Common myeloid progenitor, CD34-positive (primary cell): ENCODE results near the gene PDE4D.
A peak's percentile ranks its signal among the peaks of the same experiment; 100 is the strongest.

Experiments
- CTCF ChIA-PET: fragments of 350-600 bp; sonication (Branson Sonifier 250); formaldehyde crosslinking; loops from one replicate; lab custom pipeline; 2021; ENCODE audit warnings: antibody characterized with exemption; lab: Charles Lee
- POLR2A ChIA-PET: fragments of 350-600 bp; sonication (Branson Sonifier 250); formaldehyde crosslinking; loops from one replicate; lab custom pipeline; 2021; ENCODE audit warnings: antibody characterized with exemption; lab: Charles Lee
- DNase-seq, 3 donors: peaks; one replicate each; pipeline versions ENCODE4 v3.0.0 to v3.0.0-alpha.2; 2013
- H3K27ac ChIP-seq, 2 experiments: 1 replicate in 1 of 2; 2 replicates in 1 of 2; pipeline ENCODE4 v1.7.0; 2013; ENCODE audit warnings: inconsistent platforms in 2 of 2, low read length in 2 of 2, mild to moderate bottlenecking in 2 of 2, low read depth in 1 of 2, moderate library complexity in 1 of 2; ENCODE audit not compliant: severe bottlenecking in 2 of 2, insufficient read depth in 1 of 2, poor library complexity in 1 of 2
- H3K27me3 ChIP-seq, 5 experiments: replicated peaks in 2 of 5; 1 replicate in 3 of 5; 2 replicates in 2 of 5; pipeline versions ENCODE4 v1.6.1 to v1.7.0; 2013; ENCODE audit warnings: low read length in 4 of 5, mild to moderate bottlenecking in 2 of 5, moderate library complexity in 2 of 5, inconsistent platforms in 1 of 5; ENCODE audit not compliant: insufficient read depth in 5 of 5, control insufficient read depth in 4 of 5
- H3K36me3 ChIP-seq, 4 experiments: 1 replicate in 2 of 4; 2 replicates in 2 of 4; pipeline versions ENCODE4 v1.6.1 to v1.7.0; 2013; ENCODE audit warnings: low read length in 3 of 4, control low read depth in 1 of 4, mild to moderate bottlenecking in 1 of 4; ENCODE audit not compliant: control insufficient read depth in 4 of 4, insufficient read depth in 4 of 4
- H3K4me1 ChIP-seq, 4 experiments: 1 replicate in 3 of 4; 2 replicates in 1 of 4; pipeline versions ENCODE4 v1.6.1 to v1.7.1; 2013; ENCODE audit warnings: low read length in 3 of 4, mild to moderate bottlenecking in 3 of 4, control low read depth in 1 of 4, inconsistent platforms in 1 of 4, moderate library complexity in 1 of 4; ENCODE audit not compliant: control insufficient read depth in 4 of 4, insufficient read depth in 4 of 4; ENCODE audit errors: control extremely low read depth in 1 of 4
- H3K4me3 ChIP-seq, 7 experiments: 1 replicate in 4 of 7; 2 replicates in 3 of 7; pipeline versions ENCODE4 v1.5.1 to v1.7.0; 2013; ENCODE audit warnings: mild to moderate bottlenecking in 7 of 7, low read length in 6 of 7, moderate library complexity in 6 of 7, inconsistent platforms in 2 of 7, low read depth in 2 of 7, control low read depth in 1 of 7; ENCODE audit not compliant: insufficient read depth in 4 of 7, control insufficient read depth in 1 of 7; ENCODE audit errors: extremely low read depth in 1 of 7
- H3K9me3 ChIP-seq, 5 experiments: 1 replicate in 4 of 5; 2 replicates in 1 of 5; pipeline versions ENCODE4 v1.6.1 to v1.7.1; 2013; ENCODE audit warnings: low read length in 4 of 5, mild to moderate bottlenecking in 2 of 5, inconsistent platforms in 1 of 5, low read depth in 1 of 5, moderate library complexity in 1 of 5; ENCODE audit not compliant: control insufficient read depth in 4 of 5, insufficient read depth in 2 of 5; ENCODE audit errors: control extremely low read depth in 1 of 5
- WGBS: methylation state at CpG from one replicate; pipeline ENCODE4 v1.1.5; 2013; ENCODE audit not compliant: insufficient coverage; 5-methylcytosine and 5-hydroxymethylcytosine counted together

The PDE4D gene

GRCh38 chr5:59357381-59357977 lies 536.0 kb downstream of the PDE4D start:
- Histone ChIP-seq H3K27ac (no peak overlapping the region), H3K36me3 (no peaks in the 10 kb centered on the region), H3K4me3 (no peak overlapping the region), H3K9me3 (no peaks in the 10 kb centered on the region), H3K4me1 (no peaks in the 10 kb centered on the region), H3K27me3 (no peaks in the 10 kb centered on the region)
- CTCF ChIA-PET, result interaction anchor here (0.8 to 5.9 kb wide), 6 partner anchors 9 to 169 kb away, joined by 3 to 44 read pairs (median 4); no protein-coding TSS in a partner anchor
- 99% methylated on average over 7 of the region's 8 CpGs for WGBS
- POLR2A ChIA-PET, result no interaction called here
- DNase-seq, result no peak

- H3K27ac ChIP-seq, result no peak overlapping the region
- CTCF ChIA-PET, result interaction anchor here (1.2 to 5.9 kb wide), 3 partner anchors 10 to 169 kb away, joined by 3 to 44 read pairs (median 4); no protein-coding TSS in a partner anchor
- no peaks in the 10 kb centered on the region for H3K36me3 ChIP-seq
- H3K27me3 ChIP-seq, result no peaks in the 10 kb centered on the region
- no peak overlapping the region for H3K4me3 ChIP-seq
- 87% methylated on average over 8 of the region's 12 CpGs for WGBS
- POLR2A ChIA-PET, result no interaction called here
- no peak for DNase-seq
- no peaks in the 10 kb centered on the region for H3K4me1 ChIP-seq
- H3K9me3 ChIP-seq, result no peaks in the 10 kb centered on the region
Observed at GRCh38 chr5:59356813-59357380, 536.6 kb downstream of the PDE4D start.

- no peaks in the 10 kb centered on the region for H3K36me3 ChIP-seq
- CTCF ChIA-PET, result interaction anchor here (0.8 to 5.9 kb wide), 3 partner anchors 12 to 118 kb away, joined by 3 to 44 read pairs (median 3); no protein-coding TSS in a partner anchor
- no peaks in the 10 kb centered on the region for H3K9me3 ChIP-seq
- H3K27ac ChIP-seq, result no peak overlapping the region
- WGBS, result no CpG with 5 or more reads among the region's 1 CpG
- H3K4me1 ChIP-seq, result no peaks in the 10 kb centered on the region
- POLR2A ChIA-PET, result no interaction called here
- DNase-seq, result peak in 2 of 3 donors; percentile 46 to 57
- H3K4me3 ChIP-seq, result no peak overlapping the region
- no peaks in the 10 kb centered on the region for H3K27me3 ChIP-seq
Observed at GRCh38 chr5:59354811-59355210, 538.7 kb downstream of the PDE4D start.

GRCh38 chr5:59354274-59354673 lies 539.3 kb downstream of the PDE4D start:
- DNase-seq, result no peak
- H3K36me3 ChIP-seq, result no peaks in the 10 kb centered on the region
- no peaks in the 10 kb centered on the region for H3K27me3 ChIP-seq
- no peaks in the 10 kb centered on the region for H3K4me1 ChIP-seq
- H3K27ac ChIP-seq, result no peak overlapping the region
- ChIA-PET CTCF (interaction anchor here (5.9 kb wide), 1 partner anchor 12 kb away, joined by 44 read pairs; no protein-coding TSS in a partner anchor), POLR2A (no interaction called here)
- WGBS, result no CpG with 5 or more reads among the region's 5 CpGs
- no peaks in the 10 kb centered on the region for H3K9me3 ChIP-seq
- H3K4me3 ChIP-seq, result no peak overlapping the region

GRCh38 chr5:59351076-59351794 lies 542.3 kb downstream of the PDE4D start:
- DNase-seq, result no peak
- POLR2A ChIA-PET, result interaction anchor here (0.5 kb wide), 1 partner anchor 130 kb away, joined by 3 read pairs; no protein-coding TSS in a partner anchor
- H3K4me3 ChIP-seq, result no peak overlapping the region
- H3K27ac ChIP-seq, result no peak overlapping the region
- H3K27me3 ChIP-seq, result no peaks in the 10 kb centered on the region
- H3K36me3 ChIP-seq, result no peaks in the 10 kb centered on the region
- no CpG with 5 or more reads among the region's 4 CpGs for WGBS
- no peaks in the 10 kb centered on the region for H3K4me1 ChIP-seq
- CTCF ChIA-PET, result interaction anchor here (0.9 to 3.2 kb wide), 4 partner anchors 8 to 120 kb away, joined by 3 to 13 read pairs (median 4); no protein-coding TSS in a partner anchor
- no peaks in the 10 kb centered on the region for H3K9me3 ChIP-seq

- no peaks in the 10 kb centered on the region for H3K36me3 ChIP-seq
- CTCF ChIA-PET, result interaction anchor here (0.7 to 1.6 kb wide), 7 partner anchors 11 to 163 kb away, joined by 3 to 5 read pairs (median 3); no protein-coding TSS in a partner anchor
- peak; percentile 9 to 18 (median 17) for DNase-seq
- no peaks in the 10 kb centered on the region for H3K27me3 ChIP-seq
- no peak overlapping the region for H3K27ac ChIP-seq
- H3K4me1 ChIP-seq, result no peaks in the 10 kb centered on the region
- POLR2A ChIA-PET, result no interaction called here
- no peak overlapping the region for H3K4me3 ChIP-seq
- no peaks in the 10 kb centered on the region for H3K9me3 ChIP-seq
Observed at GRCh38 chr5:59348189-59348588, 545.3 kb downstream of the PDE4D start.

GRCh38 chr5:59346982-59347381 lies 546.5 kb downstream of the PDE4D start:
- H3K4me1 ChIP-seq, result no peaks in the 10 kb centered on the region
- H3K36me3 ChIP-seq, result no peaks in the 10 kb centered on the region
- ChIA-PET CTCF (no interaction called here), POLR2A (no interaction called here)
- no peaks in the 10 kb centered on the region for H3K27me3 ChIP-seq
- H3K27ac ChIP-seq, result no peak overlapping the region
- DNase-seq, result no peak
- no peak overlapping the region for H3K4me3 ChIP-seq
- 100% methylated on average over 1 of the region's 1 CpG for WGBS
- H3K9me3 ChIP-seq, result no peaks in the 10 kb centered on the region
